Ovary (tissue), 9 donors: ENCODE results near the gene EIF6. TPM values are rescaled to one million over a fixed set of nuclear protein-coding genes. Genes with fewer than 3 reads are reported as not detected.

ENCODE experiments used
- DNase-seq, 5 donors: peaks; one replicate each; pipeline ENCODE4 v3.0.0-alpha.2; 2019 to 2020
- H3K27ac ChIP-seq, 2 donors: fragments of 200-600 bp; one replicate each; pipeline versions ENCODE4 v1.5.1 to v1.8.0; 2019 to 2022
- H3K27me3 ChIP-seq: fragments of 200-600 bp; one replicate; pipeline ENCODE4 v1.8.0; 2022
- H3K36me3 ChIP-seq: fragments of 200-600 bp; sonication (generic); one replicate; pipeline ENCODE4 v1.5.1; 2019
- H3K4me1 ChIP-seq: one replicate; pipeline ENCODE4 v1.8.1; 2013; ENCODE audit warnings: mild to moderate bottlenecking, moderate library complexity; ENCODE audit not compliant: insufficient read depth
- H3K4me3 ChIP-seq: fragments of 200-600 bp; sonication (generic); one replicate; pipeline ENCODE4 v1.5.1; 2017
- H3K9me3 ChIP-seq, 2 donors: fragments of 200-600 bp in 1 of 2; sonication (generic) in 1 of 2; one replicate each; pipeline versions ENCODE4 v1.5.1 to v1.8.1; 2013 to 2019; ENCODE audit warnings: mild to moderate bottlenecking in 1 of 2, moderate library complexity in 1 of 2
- CTCF ChIP-seq, 3 donors: fragments of 450-650 bp in 2 of 3; fragments of 200-600 bp in 1 of 3; IDR thresholded peaks; one replicate each; pipeline versions ENCODE4 v1.5.1 to v1.8.0; 2016 to 2022; ENCODE audit warnings: antibody characterized with exemption in 3 of 3, mild to moderate bottlenecking in 1 of 3
- EP300 ChIP-seq: sonication (generic); formaldehyde crosslinking; IDR thresholded peaks from one replicate; pipeline ENCODE4 v1.6.1; 2017; ENCODE audit warnings: antibody characterized with exemption
- POLR2A ChIP-seq: fragments of 450-650 bp; IDR thresholded peaks from one replicate; pipeline ENCODE4 v1.6.1; 2017; ENCODE audit warnings: antibody characterized with exemption, mild to moderate bottlenecking, moderate library complexity
- WGBS, 3 donors: extraction: QIAGEN DNeasy Blood & Tissue Kit in 1 of 3; methylation state at CpG; one replicate each; pipeline versions ENCODE4 v1.1.5 to v1.1.7; 2013 to 2017; 5-methylcytosine and 5-hydroxymethylcytosine counted together
- intact Hi-C, 4 donors: fragments of 100-400 bp; cut with DNase I; formaldehyde crosslinking; loops; one replicate each; pipeline versions ENCODE4 v1.11.0 to v1.15.1; 2022 to 2023
- polyA plus RNA-seq, 2 donors: library from polyadenylated mRNA; stranded (reverse); fragments of 200-250 nt in 1 of 2; fragments of 350-450 nt in 1 of 2; fragmentation: Illumina TruSeq in 1 of 2; extraction: RNeasy Lipid Tissue Mini Kit (QIAGEN cat#74804) in 1 of 2; gene quantifications; one replicate each; pipeline ENCODE4 v1.2.3, GENCODE V29; 2013 to 2014
- total RNA-seq, 7 donors: library from RNA; depleted of rRNA in 2 of 7; stranded (reverse); fragments of >200 nt in 2 of 7; fragmentation: NEBNext Ultra II Directional in 3 of 7; extraction: Animal tissue kit (Norgen Biotek cat#: 25700) in 3 of 7; gene quantifications; one replicate each; pipeline versions ENCODE4 v1.1.0 to v1.2.4, GENCODE V29; 2016 to 2023
- donor health status: DM: no; HTN: no; CAD: no; lungs with moderate emphysema.
- donor health status: DM: no; HTN: no; CAD: no.
- donor health status: Bipolar disorder and iron deficiency.
- donor health status: DM: yes; HTN: yes; CAD: no.
- donor health status: DM: no; HTN: no; CAD: no.
- donor health status: DM: yes; HTN: yes; CAD: no.

EIF6 gene
- total and polyA plus RNA-seq, 9 donors, result 36.6 to 93.1 (median 69.8) TPM

- no peak for DNase-seq
- no peak for TF ChIP-seq CTCF (IDR thresholded peaks at IDR 0.05)
- TF ChIP-seq POLR2A, result no peak
- TF ChIP-seq EP300, result no peak
- H3K4me3 ChIP-seq, result no peak overlapping the region
- intact Hi-C loops, result no loop called here
- no peak overlapping the region for H3K27ac ChIP-seq
- WGBS, 3 donors, result 85 to 92% (median 90%) methylated on average over 2 of the region's 2 CpGs
- H3K4me1 ChIP-seq, result no peaks in the 10 kb centered on the region
- no peaks in the 10 kb centered on the region for H3K36me3 ChIP-seq
- no peaks in the 10 kb centered on the region for H3K9me3 ChIP-seq
- H3K27me3 ChIP-seq, result no peaks in the 10 kb centered on the region
These were observed 33.0 kb downstream of the EIF6 start for GRCh38 chr20:35251613-35251940.

GRCh38 chr20:35248641-35249475 is 35.7 kb downstream of the EIF6 start:
- no peaks in the 10 kb centered on the region for H3K27me3 ChIP-seq
- no peak for DNase-seq
- 62 to 70% (median 70%) methylated on average over 9 of the region's 9 CpGs for WGBS, 3 donors
- H3K4me3 ChIP-seq, result no peak overlapping the region
- intact Hi-C loops, result no loop called here
- H3K27ac ChIP-seq, result no peak overlapping the region
- TF ChIP-seq EP300, result no peak
- no peak for TF ChIP-seq POLR2A
- TF ChIP-seq CTCF (IDR thresholded peaks at IDR 0.05), result no peak
- no peaks in the 10 kb centered on the region for H3K36me3 ChIP-seq
- H3K4me1 ChIP-seq, result no peaks in the 10 kb centered on the region
- H3K9me3 ChIP-seq, result no peaks in the 10 kb centered on the region

- Histone ChIP-seq H3K36me3 (no peaks in the 10 kb centered on the region), H3K9me3 (no peaks in the 10 kb centered on the region), H3K27me3 (no peaks in the 10 kb centered on the region), H3K4me1 (no peaks in the 10 kb centered on the region), H3K27ac (no peak overlapping the region), H3K4me3 (no peak overlapping the region)
- WGBS, 3 donors, result 89 to 92% (median 91%) methylated on average over 12 of the region's 12 CpGs
- TF ChIP-seq CTCF (IDR thresholded peaks at IDR 0.05) (no peak), POLR2A (no peak), EP300 (no peak)
- DNase-seq, result no peak
- intact Hi-C loops, result no loop called here
These were observed 37.8 kb downstream of the EIF6 start for GRCh38 chr20:35246723-35247122.

GRCh38 chr20:35243986-35244385 is 40.6 kb downstream of the EIF6 start:
- Histone ChIP-seq H3K4me3 (no peak overlapping the region), H3K9me3 (no peaks in the 10 kb centered on the region), H3K4me1 (no peaks in the 10 kb centered on the region), H3K27ac (no peak overlapping the region), H3K27me3 (no peaks in the 10 kb centered on the region), H3K36me3 (no peaks in the 10 kb centered on the region)
- intact Hi-C loops, result no loop called here
- TF ChIP-seq CTCF (IDR thresholded peaks at IDR 0.05) (no peak), POLR2A (no peak), EP300 (no peak)
- no peak for DNase-seq
- whole genome bisulfite sequencing, 3 donors, result 53 to 59% (median 54%) methylated on average over 2 of the region's 2 CpGs
